K562 (cell line): ENCODE data around the gene ZMYND8. TPM values are rescaled to one million over a fixed set of nuclear protein-coding genes. Genes with fewer than 3 reads are reported as not detected.

Experiments
- ARID1B ChIP-seq: fragments of 450-650 bp; IDR thresholded peaks from 2 replicates; pipeline ENCODE4 v1.6.1; 2016; ENCODE audit warnings: antibody characterized with exemption, mild to moderate bottlenecking, inconsistent platforms
- CC2D1A ChIP-seq: fragments of 450-650 bp; IDR thresholded peaks from 2 replicates; pipeline ENCODE4 v1.6.1; 2017; ENCODE audit warnings: mild to moderate bottlenecking
- HDAC1 ChIP-seq, 2 experiments: fragments of 450-650 bp; IDR thresholded peaks; 2 replicates each; pipeline ENCODE4 v1.6.1; 2016 to 2017; ENCODE audit warnings: inconsistent platforms in 1 of 2, mild to moderate bottlenecking in 1 of 2, moderate library complexity in 1 of 2
- KAT7 ChIP-seq: sonication (generic); formaldehyde crosslinking; IDR thresholded peaks from 2 replicates; pipeline ENCODE4 v1.8.0; 2022; ENCODE audit warnings: missing genetic modification reagents, mild to moderate bottlenecking, borderline replicate concordance
- KHSRP ChIP-seq: fragments of 450-650 bp; IDR thresholded peaks from 2 replicates; pipeline ENCODE4 v1.6.1; 2017
- KLF10 ChIP-seq: fragments of 250-450 bp; sonication (Bioruptor Pico); IDR thresholded peaks from 2 replicates; pipeline ENCODE4 v1.6.1; 2021; ENCODE audit warnings: matching md5 sums
- MEF2A ChIP-seq: IDR thresholded peaks from 2 replicates; pipeline ENCODE4 v1.6.1; 2011; ENCODE audit warnings: low read depth, mild to moderate bottlenecking, low read length, moderate library complexity; ENCODE audit not compliant: control insufficient read depth
- NR2C1 ChIP-seq, 2 experiments: fragments of 450-650 bp; IDR thresholded peaks; 2 replicates each; pipeline ENCODE4 v1.6.1; 2017; ENCODE audit warnings: mild to moderate bottlenecking in 2 of 2, antibody characterized with exemption in 1 of 2, inconsistent platforms in 1 of 2, missing compliant biosample characterization in 1 of 2, missing genetic modification characterization in 1 of 2
- POLR2G ChIP-seq: fragments of 200-400 bp; formaldehyde crosslinking; IDR thresholded peaks from 2 replicates; pipeline ENCODE4 v1.6.1; 2017; ENCODE audit warnings: low read depth, mild to moderate bottlenecking, antibody characterized with exemption, low read length, moderate library complexity
- SAP30 ChIP-seq: fragments of 200-600 bp; sonication (generic); IDR thresholded peaks from 2 replicates; pipeline ENCODE4 v1.6.1; 2012; ENCODE audit warnings: borderline replicate concordance, low read depth, mild to moderate bottlenecking, moderate library complexity, low read length, control low read depth, inconsistent platforms; ENCODE audit not compliant: insufficient read depth, poor library complexity, severe bottlenecking
- TAF1 ChIP-seq: IDR thresholded peaks from 2 replicates; pipeline ENCODE4 v1.6.1; 2011; ENCODE audit warnings: mild to moderate bottlenecking, low read length, moderate library complexity; ENCODE audit not compliant: insufficient read depth, control insufficient read depth, severe bottlenecking; ENCODE audit errors: extremely low read depth
- TAF7 ChIP-seq: fragments of 450-650 bp; IDR thresholded peaks from 2 replicates; pipeline ENCODE4 v1.6.1; 2016; ENCODE audit warnings: missing genetic modification characterization, missing compliant biosample characterization
- TCFL5 ChIP-seq: fragments of 250-450 bp; sonication (Bioruptor Pico); conservative IDR thresholded peaks from 2 replicates; pipeline ENCODE4 v1.6.1; 2021; ENCODE audit warnings: mild to moderate bottlenecking, moderate library complexity, matching md5 sums
- ZKSCAN3 ChIP-seq: fragments of 250-450 bp; sonication (Bioruptor Pico); IDR thresholded peaks from 2 replicates; pipeline ENCODE4 v1.4.0; 2020
- ZNF146 ChIP-seq: IDR thresholded peaks from one replicate; pipeline ENCODE4 v1.6.1; 2018; ENCODE audit warnings: missing compliant biosample characterization; ENCODE audit not compliant: unreplicated experiment
- ZNF780A ChIP-seq: fragments of 250-450 bp; sonication (Bioruptor Pico); IDR thresholded peaks from 2 replicates; pipeline ENCODE4 v1.5.0; 2021; ENCODE audit warnings: mild to moderate bottlenecking
- polyA plus RNA-seq, 8 experiments: library from polyadenylated mRNA; depleted of rRNA in 4 of 8; stranded (reverse) in 5 of 8; unstranded in 3 of 8; fragments of >200 nt; fragmentation: Nextera tagmentation in 2 of 8; fragmentation: Illumina TruSeq in 1 of 8; extraction: Ambion mirVana in 2 of 8; extraction: Trizol in 1 of 8; gene quantifications; 2 replicates each; pipeline versions ENCODE4 v1.2.1 to v1.2.3, GENCODE V29; 2011 to 2014; ENCODE audit warnings: inconsistent platforms in 1 of 8, missing spikeins in 1 of 8
- total RNA-seq, 7 experiments: library from RNA; depleted of rRNA in 6 of 7; stranded (reverse); fragments of >200 nt in 6 of 7; fragmentation: Illumina TruSeq in 2 of 7; extraction: Trizol in 2 of 7; gene quantifications; 2 replicates each; pipeline versions ENCODE4 v1.2.1 to v1.2.3, GENCODE V29; 2011 to 2021; ENCODE audit warnings: low replicate concordance in 1 of 7
- TF ChIP-seq, protein P1 (sequence below): sonication (generic); formaldehyde crosslinking; IDR thresholded peaks from 2 replicates; pipeline ENCODE4 v1.8.0; 2022; ENCODE audit warnings: missing genetic modification reagents, mild to moderate bottlenecking, moderate library complexity, borderline replicate concordance
- TF ChIP-seq, protein P2 (sequence below): fragments of 450-650 bp; formaldehyde crosslinking; IDR thresholded peaks from 2 replicates; pipeline ENCODE4 v1.4.0; 2020; ENCODE audit warnings: mild to moderate bottlenecking, moderate library complexity
- TF ChIP-seq, protein P3 (sequence below): sonication (generic); formaldehyde crosslinking; IDR thresholded peaks from 2 replicates; pipeline ENCODE4 v1.8.0; 2022; ENCODE audit warnings: missing genetic modification reagents, mild to moderate bottlenecking, borderline replicate concordance
- TF ChIP-seq, protein P4 (sequence below): fragments of 250-450 bp; sonication (Bioruptor Pico); IDR thresholded peaks from 2 replicates; pipeline ENCODE4 v1.8.0; 2022; ENCODE audit warnings: moderate library complexity, mild to moderate bottlenecking, inconsistent platforms
- TF ChIP-seq, protein P5 (sequence below): fragments of 450-650 bp; IDR thresholded peaks from 2 replicates; pipeline ENCODE4 v1.6.1; 2016; ENCODE audit warnings: mild to moderate bottlenecking

ZMYND8 gene
- total and polyA plus RNA-seq, 9 of the 15 experiments (the other 6 are each of a cell fraction or from before 2014, with no cell fraction given), result 31.8 to 148 (median 71.9) TPM

DNA sequence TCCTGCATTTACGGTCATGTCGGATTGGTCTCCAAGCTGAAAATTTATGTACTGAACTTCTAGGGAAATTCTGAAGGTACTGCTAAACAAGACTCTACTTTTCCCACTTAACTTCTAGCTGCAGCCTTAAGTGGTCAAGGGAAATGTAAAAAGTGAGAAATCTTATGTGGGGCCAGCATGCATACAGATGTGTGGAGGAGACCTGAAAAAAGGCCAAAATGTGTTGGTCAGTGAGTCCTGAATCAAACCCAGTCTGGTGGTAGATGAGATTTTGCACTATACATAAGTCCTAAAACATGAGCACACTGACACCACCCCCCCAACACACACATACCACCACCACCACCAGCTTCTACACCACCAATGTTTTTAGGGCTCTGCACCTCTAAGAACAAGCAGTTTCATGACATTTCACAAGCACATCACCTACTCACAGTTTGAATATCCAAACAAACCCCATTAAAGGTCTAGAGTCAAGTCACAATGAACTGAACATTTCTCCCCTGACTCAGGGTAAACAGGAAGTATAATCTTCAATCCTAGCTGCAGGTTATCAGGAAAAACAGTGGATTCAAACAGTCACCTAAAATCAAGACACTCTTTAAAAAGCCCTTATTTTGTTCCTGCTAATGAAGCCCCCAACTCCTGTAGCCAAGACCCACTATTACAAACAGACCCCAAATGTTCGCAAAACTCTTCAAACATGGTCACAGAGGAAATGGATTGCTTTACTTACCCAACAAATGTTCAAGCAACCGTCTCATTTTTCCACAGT lies 1.6 kb downstream of the ZMYND8 start (continued):
- TF ChIP-seq SAP30, result peak; percentile 8
- no peak for TF ChIP-seq ZKSCAN3 (CRISPR knock-in tag)
- peak in 1 of 2 experiments; percentile 69; a peak in 2 of 4 replicates for TF ChIP-seq HDAC1 (IDR thresholded peaks at IDR 0.05)
- TF ChIP-seq CC2D1A, result no peak
- no peak for TF ChIP-seq TCFL5 (CRISPR knock-in tag)
- TF ChIP-seq, protein P1, sequence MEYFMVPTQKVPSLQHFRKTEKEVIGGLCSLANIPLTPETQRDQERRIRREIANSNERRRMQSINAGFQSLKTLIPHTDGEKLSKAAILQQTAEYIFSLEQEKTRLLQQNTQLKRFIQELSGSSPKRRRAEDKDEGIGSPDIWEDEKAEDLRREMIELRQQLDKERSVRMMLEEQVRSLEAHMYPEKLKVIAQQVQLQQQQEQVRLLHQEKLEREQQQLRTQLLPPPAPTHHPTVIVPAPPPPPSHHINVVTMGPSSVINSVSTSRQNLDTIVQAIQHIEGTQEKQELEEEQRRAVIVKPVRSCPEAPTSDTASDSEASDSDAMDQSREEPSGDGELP (CRISPR knock-in tag), result no peak
- no peak; the same call in 1 of the 2 replicates for TF ChIP-seq KHSRP
- TF ChIP-seq ZNF146 (CRISPR knock-in tag), result no peak
- peak; percentile 27; the same call in 1 of the 2 replicates for TF ChIP-seq TAF7 (tag)
- TF ChIP-seq NR2C1 (IDR thresholded peaks at IDR 0.05), result no peak
- TF ChIP-seq NR2C1 (tag; IDR thresholded peaks at IDR 0.05), result peak; percentile 22; the same call in 1 of the 2 replicates
- TF ChIP-seq, protein P2, sequence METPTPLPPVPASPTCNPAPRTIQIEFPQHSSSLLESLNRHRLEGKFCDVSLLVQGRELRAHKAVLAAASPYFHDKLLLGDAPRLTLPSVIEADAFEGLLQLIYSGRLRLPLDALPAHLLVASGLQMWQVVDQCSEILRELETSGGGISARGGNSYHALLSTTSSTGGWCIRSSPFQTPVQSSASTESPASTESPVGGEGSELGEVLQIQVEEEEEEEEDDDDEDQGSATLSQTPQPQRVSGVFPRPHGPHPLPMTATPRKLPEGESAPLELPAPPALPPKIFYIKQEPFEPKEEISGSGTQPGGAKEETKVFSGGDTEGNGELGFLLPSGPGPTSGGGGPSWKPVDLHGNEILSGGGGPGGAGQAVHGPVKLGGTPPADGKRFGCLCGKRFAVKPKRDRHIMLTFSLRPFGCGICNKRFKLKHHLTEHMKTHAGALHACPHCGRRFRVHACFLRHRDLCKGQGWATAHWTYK (CRISPR knock-in tag), result peak; percentile 84; the same call in 1 of the 2 replicates
- no peak for TF ChIP-seq MEF2A
- TF ChIP-seq, protein P3, sequence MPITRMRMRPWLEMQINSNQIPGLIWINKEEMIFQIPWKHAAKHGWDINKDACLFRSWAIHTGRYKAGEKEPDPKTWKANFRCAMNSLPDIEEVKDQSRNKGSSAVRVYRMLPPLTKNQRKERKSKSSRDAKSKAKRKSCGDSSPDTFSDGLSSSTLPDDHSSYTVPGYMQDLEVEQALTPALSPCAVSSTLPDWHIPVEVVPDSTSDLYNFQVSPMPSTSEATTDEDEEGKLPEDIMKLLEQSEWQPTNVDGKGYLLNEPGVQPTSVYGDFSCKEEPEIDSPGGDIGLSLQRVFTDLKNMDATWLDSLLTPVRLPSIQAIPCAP (CRISPR knock-in tag), result no peak
- TF ChIP-seq POLR2G, result no peak
- peak; percentile 24 for TF ChIP-seq TAF1
- no peak for TF ChIP-seq ZNF780A (CRISPR knock-in tag)
- 0 out of 2 replicates have a peak, but pooled peaks have one; percentile 59 for TF ChIP-seq KAT7 (CRISPR knock-in tag)
- TF ChIP-seq, protein P4, sequence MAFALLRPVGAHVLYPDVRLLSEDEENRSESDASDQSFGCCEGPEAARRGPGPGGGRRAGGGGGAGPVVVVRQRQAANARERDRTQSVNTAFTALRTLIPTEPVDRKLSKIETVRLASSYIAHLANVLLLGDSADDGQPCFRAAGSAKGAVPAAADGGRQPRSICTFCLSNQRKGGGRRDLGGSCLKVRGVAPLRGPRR (CRISPR knock-in tag), result no peak
- TF ChIP-seq, protein P5, sequence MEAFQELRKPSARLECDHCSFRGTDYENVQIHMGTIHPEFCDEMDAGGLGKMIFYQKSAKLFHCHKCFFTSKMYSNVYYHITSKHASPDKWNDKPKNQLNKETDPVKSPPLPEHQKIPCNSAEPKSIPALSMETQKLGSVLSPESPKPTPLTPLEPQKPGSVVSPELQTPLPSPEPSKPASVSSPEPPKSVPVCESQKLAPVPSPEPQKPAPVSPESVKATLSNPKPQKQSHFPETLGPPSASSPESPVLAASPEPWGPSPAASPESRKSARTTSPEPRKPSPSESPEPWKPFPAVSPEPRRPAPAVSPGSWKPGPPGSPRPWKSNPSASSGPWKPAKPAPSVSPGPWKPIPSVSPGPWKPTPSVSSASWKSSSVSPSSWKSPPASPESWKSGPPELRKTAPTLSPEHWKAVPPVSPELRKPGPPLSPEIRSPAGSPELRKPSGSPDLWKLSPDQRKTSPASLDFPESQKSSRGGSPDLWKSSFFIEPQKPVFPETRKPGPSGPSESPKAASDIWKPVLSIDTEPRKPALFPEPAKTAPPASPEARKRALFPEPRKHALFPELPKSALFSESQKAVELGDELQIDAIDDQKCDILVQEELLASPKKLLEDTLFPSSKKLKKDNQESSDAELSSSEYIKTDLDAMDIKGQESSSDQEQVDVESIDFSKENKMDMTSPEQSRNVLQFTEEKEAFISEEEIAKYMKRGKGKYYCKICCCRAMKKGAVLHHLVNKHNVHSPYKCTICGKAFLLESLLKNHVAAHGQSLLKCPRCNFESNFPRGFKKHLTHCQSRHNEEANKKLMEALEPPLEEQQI, result no peak
- no peak for TF ChIP-seq KLF10 (CRISPR knock-in tag)
- TF ChIP-seq ARID1B, result no peak
